CD4-positive, alpha-beta T cell treated with Interleukin-6 for 4 hours (primary cell): ENCODE measurements around the gene CRYGB.
"Not testable (repeated sequence)": the region's sequence is repeated elsewhere in the genome, so short reads cannot be mapped to it uniquely, and the experiment has no call there.

Source experiments
- DNase-seq: peaks from one replicate; pipeline ENCODE4 v3.0.0-alpha.2; 2020; ENCODE audit warnings: mixed read lengths

CRYGB gene

GRCh38 chr2:208148803-208149202 lies 2.8 kb upstream of the CRYGB start:
- DNase-seq, result no peak

GRCh38 chr2:208147759-208148158 lies 1.8 kb upstream of the CRYGB start:
- DNase-seq, result no peak

- DNase-seq, result no peak
These were observed 1.1 kb upstream of the CRYGB start for GRCh38 chr2:208147008-208147407.

GRCh38 chr2:208142925-208143799 lies 2.8 kb downstream of the CRYGB start:
- DNase-seq, result no peak

GRCh38 chr2:208142240-208142924 lies 3.6 kb downstream of the CRYGB start:
- no peak for DNase-seq

GRCh38 chr2:208139447-208139846 lies 6.5 kb downstream of the CRYGB start:
- no peak for DNase-seq

- DNase-seq, result not testable (repeated sequence)
These were observed 7.6 kb downstream of the CRYGB start for GRCh38 chr2:208138334-208138733.

GRCh38 chr2:208136716-208137094 lies 9.3 kb downstream of the CRYGB start:
- DNase-seq, result no peak

- DNase-seq, result no peak
These were observed 9.9 kb downstream of the CRYGB start for GRCh38 chr2:208135794-208136715.

GRCh38 chr2:208134928-208135586 lies 10.9 kb downstream of the CRYGB start:
- no peak for DNase-seq

- DNase-seq, result no peak
These were observed 15.2 kb downstream of the CRYGB start for GRCh38 chr2:208130712-208131110.

- DNase-seq, result no peak
These were observed 15.9 kb downstream of the CRYGB start, which contains the start of gene CRYGC for GRCh38 chr2:208129744-208130711. CRYGC (minus strand) TSS chr2:208129828; CDS start chr2:208129792, 36 bp downstream.

- DNase-seq, result no peak
These were observed 17.8 kb downstream of the CRYGB start for GRCh38 chr2:208128136-208128535.

- no peak for DNase-seq
These were observed 18.9 kb downstream of the CRYGB start for GRCh38 chr2:208127090-208127489.

GRCh38 chr2:208125251-208125650 lies 20.7 kb downstream of the CRYGB start:
- no peak for DNase-seq

GRCh38 chr2:208124013-208124715 lies 21.8 kb downstream of the CRYGB start, which contains the start of gene CRYGD:
CRYGD (minus strand) TSS chr2:208124524; CDS start chr2:208124473, 51 bp downstream.
- not testable (repeated sequence) for DNase-seq

- no peak for DNase-seq
These were observed 23.7 kb downstream of the CRYGB start for GRCh38 chr2:208122248-208122647.

GRCh38 chr2:208118918-208119317 lies 27.0 kb downstream of the CRYGB start:
- DNase-seq, result no peak

GRCh38 chr2:208117390-208117789 lies 28.6 kb downstream of the CRYGB start:
- DNase-seq, result not testable (repeated sequence)

GRCh38 chr2:208112969-208113368 lies 33.0 kb downstream of the CRYGB start:
- DNase-seq, result no peak
